BLaER1 treated with 17β-estradiol and CSF1 and Interleukin-3, amounts not matched to agents 10 nM and 100 nM (cell line): ENCODE data around the gene C11orf54.

ENCODE experiments used
- H3K27ac ChIP-seq, 11 experiments: shearing (Covaris generic); formaldehyde crosslinking; 2 replicates each; pipeline ENCODE4 v1.8.1; 2022
- H3K27me3 ChIP-seq, 11 experiments: shearing (Covaris generic); formaldehyde crosslinking; 2 replicates each; pipeline ENCODE4 v1.8.1; 2022
- H3K36me3 ChIP-seq, 11 experiments: shearing (Covaris generic); formaldehyde crosslinking; 2 replicates each; pipeline ENCODE4 v1.8.1; 2022
- H3K4me1 ChIP-seq, 10 experiments: shearing (Covaris generic); formaldehyde crosslinking; 2 replicates each; pipeline ENCODE4 v1.8.1; 2022
- H3K4me2 ChIP-seq, 11 experiments: shearing (Covaris generic); formaldehyde crosslinking; 2 replicates each; pipeline ENCODE4 v1.8.1; 2022
- H3K4me3 ChIP-seq, 10 experiments: shearing (Covaris generic); formaldehyde crosslinking; 2 replicates each; pipeline ENCODE4 v1.8.1; 2022
- H3K9ac ChIP-seq, 11 experiments: shearing (Covaris generic); formaldehyde crosslinking; 2 replicates each; pipeline ENCODE4 v1.8.1; 2022
- H3K9me3 ChIP-seq, 11 experiments: shearing (Covaris generic); formaldehyde crosslinking; replicated peaks in 1 of 11; 2 replicates each; pipeline ENCODE4 v1.8.1; 2022
- H4K20me1 ChIP-seq, 11 experiments: shearing (Covaris generic); formaldehyde crosslinking; 2 replicates each; pipeline ENCODE4 v1.8.1; 2022
- Cebpa-rat ChIP-seq, 11 experiments: shearing (Covaris generic); IDR thresholded peaks; 2 replicates each; pipeline ENCODE4 v1.8.1; 2022

C11orf54 gene

GRCh38 chr11:93813974-93814373 is 72.5 kb downstream of the C11orf54 start:
- Histone ChIP-seq H4K20me1 (peaks cover 0 to 55% (median 26%) of the 10 kb centered on the region in 11 experiments; a peak in 20 of 22 replicates), H3K9ac (no peak overlapping the region), H3K9me3 (no peaks in the 10 kb centered on the region), H3K36me3 (peaks cover 68 to 84% (median 71%) of the 10 kb centered on the region in 11 experiments), H3K4me1 (no peaks in the 10 kb centered on the region), H3K4me3 (no peak overlapping the region), H3K27ac (no peak overlapping the region), H3K27me3 (no peaks in the 10 kb centered on the region), H3K4me2 (no peak overlapping the region)
- no peak for TF ChIP-seq Cebpa-rat (IDR thresholded peaks at IDR 0.05)
